Measurements from ENCODE around the gene SHCBP1.

The SHCBP1 gene

GRCh38 chr16:46614006-46614405 is 7.2 kb downstream of the SHCBP1 start:
- DNase-seq, result no peak

GRCh38 chr16:46613352-46613751 is 7.8 kb downstream of the SHCBP1 start:
- DNase-seq, result no peak

- DNase-seq, result no peak
Observed at GRCh38 chr16:46612121-46612520, 9.1 kb downstream of the SHCBP1 start.

GRCh38 chr16:46607529-46607928 is 13.7 kb downstream of the SHCBP1 start:
- DNase-seq, result peak; percentile 82

GRCh38 chr16:46606231-46606630 is 14.9 kb downstream of the SHCBP1 start:
- no peak for DNase-seq

- peak; percentile 32 for DNase-seq
Observed at GRCh38 chr16:46591257-46591656, 29.9 kb downstream of the SHCBP1 start.

GRCh38 chr16:46586011-46586577 is 35.1 kb downstream of the SHCBP1 start:
- DNase-seq, result no peak

- DNase-seq, result peak; percentile 75
Observed at GRCh38 chr16:46583036-46583435, 38.1 kb downstream of the SHCBP1 start.

GRCh38 chr16:46582313-46582712 is 38.9 kb downstream of the SHCBP1 start:
- peak; percentile 72 for DNase-seq

- DNase-seq, result no peak
Observed at GRCh38 chr16:46577988-46578579, 43.1 kb downstream of the SHCBP1 start.

GRCh38 chr16:46573834-46574159 is 47.4 kb downstream of the SHCBP1 start:
- no peak for DNase-seq

- DNase-seq, result peak; percentile 15
Observed at GRCh38 chr16:46573008-46573833, 48.0 kb downstream of the SHCBP1 start.

- DNase-seq, result no peak
Observed at GRCh38 chr16:46569231-46569735, 51.9 kb downstream of the SHCBP1 start.

- no peak for DNase-seq
Observed at GRCh38 chr16:46568472-46569230, 52.5 kb downstream of the SHCBP1 start.

- DNase-seq, result no peak
Observed at GRCh38 chr16:46562979-46563378, 58.2 kb downstream of the SHCBP1 start.

GRCh38 chr16:46558018-46558417 is 63.2 kb downstream of the SHCBP1 start:
- DNase-seq, result no peak

- no peak for DNase-seq
Observed at GRCh38 chr16:46555951-46556350, 65.2 kb downstream of the SHCBP1 start.

GRCh38 chr16:46554435-46554834 is 66.7 kb downstream of the SHCBP1 start:
- DNase-seq, result peak; percentile 83

- DNase-seq, result no peak
Observed at GRCh38 chr16:46549477-46549876, 71.7 kb downstream of the SHCBP1 start.
